GM12891 (cell line): ENCODE results near the gene IL1RAPL2.

Experiments used
- DNase-seq: peaks from one replicate; pipeline ENCODE4 v3.0.0; 2011; ENCODE audit warnings: low spot score; ENCODE audit not compliant: insufficient read length
- FAIRE-seq: peaks from 2 replicates; lab custom pipeline; 2011; peaks lifted over from hg19 to GRCh38; lab: Jason Lieb, UNC
- PAX5 ChIP-seq: IDR thresholded peaks from 2 replicates; pipeline ENCODE4 v1.6.1; 2011; ENCODE audit warnings: low read length, moderate library complexity, mild to moderate bottlenecking; ENCODE audit not compliant: insufficient read depth, severe bottlenecking
- POLR2A ChIP-seq: IDR thresholded peaks from 2 replicates; pipeline ENCODE4 v1.6.1; 2011; ENCODE audit warnings: low read depth, low read length, control low read depth
- POLR2AphosphoS5 ChIP-seq: IDR thresholded peaks from 2 replicates; pipeline ENCODE4 v1.6.1; 2011; ENCODE audit warnings: low read depth, low read length, control low read depth
- POU2F2 ChIP-seq: IDR thresholded peaks from 2 replicates; pipeline ENCODE4 v1.6.1; 2011; ENCODE audit warnings: low read depth, mild to moderate bottlenecking, control low read depth, low read length, moderate library complexity
- SPI1 ChIP-seq: IDR thresholded peaks from 2 replicates; pipeline ENCODE4 v1.6.1; 2011; ENCODE audit warnings: low read depth, low read length, control low read depth
- TAF1 ChIP-seq: IDR thresholded peaks from 2 replicates; pipeline ENCODE4 v1.6.1; 2011; ENCODE audit warnings: low read depth, low read length, control low read depth

Gene IL1RAPL2

GRCh38 chrX:104712515-104712914, 146.5 kb downstream of the IL1RAPL2 start:
- FAIRE-seq (no peak), DNase-seq (no peak)
- no peak for TF ChIP-seq POLR2AphosphoS5
- no peak for TF ChIP-seq POU2F2
- no peak for TF ChIP-seq TAF1
- TF ChIP-seq POLR2A = no peak
- no peak for TF ChIP-seq PAX5
- no peak for TF ChIP-seq SPI1

- TF ChIP-seq POLR2AphosphoS5 = no peak
- TF ChIP-seq SPI1 = no peak
- TF ChIP-seq PAX5 = no peak
- no peak for TF ChIP-seq POU2F2
- no peak for TF ChIP-seq POLR2A
- TF ChIP-seq TAF1 = no peak
- no peak for FAIRE-seq
- no peak for DNase-seq
Observed at GRCh38 chrX:104721854-104722253, 155.9 kb downstream of the IL1RAPL2 start.

GRCh38 chrX:104728456-104728855, 162.5 kb downstream of the IL1RAPL2 start:
- TF ChIP-seq SPI1 = no peak
- DNase-seq (no peak), FAIRE-seq (no peak)

GRCh38 chrX:104742355-104742754, 176.4 kb downstream of the IL1RAPL2 start:
- FAIRE-seq (no peak), DNase-seq (no peak)
- TF ChIP-seq POLR2A = no peak
- no peak for TF ChIP-seq POLR2AphosphoS5
- no peak for TF ChIP-seq TAF1
- TF ChIP-seq PAX5 = no peak
- TF ChIP-seq SPI1 = no peak
- no peak for TF ChIP-seq POU2F2

GRCh38 chrX:104745152-104745551, 179.2 kb downstream of the IL1RAPL2 start:
- no peak for FAIRE-seq
- no peak for DNase-seq
- TF ChIP-seq TAF1 (no peak), POU2F2 (no peak), POLR2AphosphoS5 (no peak), POLR2A (no peak)

- TF ChIP-seq POLR2AphosphoS5 = no peak
- TF ChIP-seq POLR2A = no peak
- no peak for TF ChIP-seq SPI1
- TF ChIP-seq POU2F2 = no peak
- TF ChIP-seq TAF1 = no peak
- no peak for TF ChIP-seq PAX5
- DNase-seq (no peak), FAIRE-seq (no peak)
Observed at GRCh38 chrX:104749951-104750610, 184.1 kb downstream of the IL1RAPL2 start.

- TF ChIP-seq PAX5 = no peak
- no peak for TF ChIP-seq POU2F2
- TF ChIP-seq SPI1 = no peak
- no peak for TF ChIP-seq TAF1
- TF ChIP-seq POLR2AphosphoS5 = no peak
- TF ChIP-seq POLR2A = no peak
- FAIRE-seq (no peak), DNase-seq (no peak)
Observed at GRCh38 chrX:104762641-104763040, 196.6 kb downstream of the IL1RAPL2 start.

- DNase-seq (no peak), FAIRE-seq (no peak)
- TF ChIP-seq PAX5 (no peak), POLR2A (no peak), TAF1 (no peak), POLR2AphosphoS5 (no peak), POU2F2 (no peak), SPI1 (no peak)
Observed at GRCh38 chrX:104789784-104790183, 223.8 kb downstream of the IL1RAPL2 start.

GRCh38 chrX:104795804-104796203, 229.8 kb downstream of the IL1RAPL2 start:
- FAIRE-seq (no peak), DNase-seq (no peak)
- TF ChIP-seq TAF1 (no peak), PAX5 (no peak), POLR2AphosphoS5 (no peak), POLR2A (no peak), SPI1 (no peak), POU2F2 (no peak)

GRCh38 chrX:104803219-104803618, 237.2 kb downstream of the IL1RAPL2 start:
- no peak for TF ChIP-seq POLR2AphosphoS5
- no peak for TF ChIP-seq POU2F2
- TF ChIP-seq PAX5 = no peak
- TF ChIP-seq SPI1 = no peak
- TF ChIP-seq POLR2A = no peak
- no peak for TF ChIP-seq TAF1
- FAIRE-seq (no peak), DNase-seq (no peak)
